GM12878 (cell line): ENCODE measurements around the gene SEPTIN7. TPM values are rescaled to one million over a fixed set of nuclear protein-coding genes. Genes with fewer than 3 reads are reported as not detected.

ENCODE experiments used
- ATAC-seq: fragments of 200-7000 bp; cut with Tn5 transposase; 3 replicates; pipeline ENCODE4 v1.9.1; 2020; ENCODE audit warnings: mild to moderate bottlenecking, moderate library complexity
- BruUV-seq: library from RNA; stranded (reverse); fragments of 400-500 nt; replicated peaks from 2 replicates; lab custom pipeline; 2021; lab: Mats Ljungman, UMichigan
- CTCF ChIA-PET: fragments of 300-600 bp; sonication (Branson Sonifier 250); formaldehyde crosslinking; extraction: SDS; loops from one replicate; lab custom pipeline; 2021; ENCODE audit warnings: inconsistent platforms; lab: Yijun Ruan, JAX
- POLR2A ChIA-PET: fragments of 350-600 bp; formaldehyde crosslinking; extraction: SDS; loops from one replicate; lab custom pipeline; 2021; ENCODE audit warnings: inconsistent platforms; lab: Charles Lee
- RAD21 ChIA-PET: fragments of 300-600 bp; sonication (Branson Sonifier 250); formaldehyde crosslinking; loops from one replicate; lab custom pipeline; 2023; ENCODE audit warnings: antibody characterized with exemption; ENCODE audit not compliant: unreplicated experiment; lab: Charles Lee
- SMC1A ChIA-PET: fragments of 300-600 bp; sonication (Branson Sonifier 250); formaldehyde crosslinking; loops from one replicate; lab custom pipeline; 2023; ENCODE audit not compliant: unreplicated experiment, uncharacterized antibody; lab: Charles Lee
- DNase-seq: peaks from one replicate; pipeline ENCODE4 v3.0.0-alpha.2; 2011; ENCODE audit warnings: low read depth, low spot score
- FAIRE-seq: peaks from 3 replicates; lab custom pipeline; 2011; peaks lifted over from hg19 to GRCh38; lab: Jason Lieb, UNC
- H2AFZ ChIP-seq: 2 replicates; pipeline ENCODE4 v1.6.0; 2011; ENCODE audit warnings: low read depth, low read length, control low read depth; ENCODE audit not compliant: control insufficient read depth
- H3K27ac ChIP-seq: 2 replicates; pipeline ENCODE4 v1.5.1; 2011; ENCODE audit warnings: control low read depth; ENCODE audit not compliant: control insufficient read depth, insufficient read depth
- H3K27me3 ChIP-seq, 2 experiments: replicated peaks in 1 of 2; 2 replicates each; pipeline versions ENCODE4 v1.6.0 to v1.6.1; 2011; ENCODE audit warnings: low read length in 1 of 2; ENCODE audit not compliant: control insufficient read depth in 2 of 2, insufficient read depth in 2 of 2
- H3K36me3 ChIP-seq, 2 experiments: 2 replicates each; pipeline ENCODE4 v1.5.1; 2011; ENCODE audit warnings: low read length in 1 of 2; ENCODE audit not compliant: control insufficient read depth in 2 of 2, insufficient read depth in 2 of 2
- H3K4me1 ChIP-seq: 2 replicates; pipeline ENCODE4 v1.6.1; 2011; ENCODE audit warnings: mild to moderate bottlenecking, low read length, moderate library complexity, mixed read lengths; ENCODE audit not compliant: control insufficient read depth, insufficient read depth
- H3K4me2 ChIP-seq: 2 replicates; pipeline ENCODE4 v1.6.0; 2011; ENCODE audit warnings: control low read depth; ENCODE audit not compliant: control insufficient read depth, insufficient read depth
- H3K4me3 ChIP-seq: fragments of 200-600 bp; sonication (generic); 2 replicates; pipeline ENCODE4 v1.5.1; 2016
- H3K79me2 ChIP-seq: 2 replicates; pipeline ENCODE4 v1.6.0; 2011; ENCODE audit warnings: low read length; ENCODE audit not compliant: control insufficient read depth, insufficient read depth
- H3K9ac ChIP-seq: 2 replicates; pipeline ENCODE4 v1.8.0; 2011; ENCODE audit warnings: low read length, control low read depth, mixed read lengths; ENCODE audit not compliant: control insufficient read depth, insufficient read depth
- H3K9me3 ChIP-seq: replicated peaks from 3 replicates; pipeline ENCODE4 v1.5.1; 2011; ENCODE audit warnings: mild to moderate bottlenecking, low read length; ENCODE audit not compliant: control insufficient read depth, insufficient read depth
- H4K20me1 ChIP-seq: 2 replicates; pipeline ENCODE4 v1.6.0; 2011; ENCODE audit not compliant: control insufficient read depth, insufficient read depth
- E2F4 ChIP-seq: IDR thresholded peaks from 2 replicates; pipeline ENCODE4 v1.6.1; 2012; ENCODE audit warnings: low read depth, low read length, improper control_type of control experiment
- ETV6 ChIP-seq, 2 experiments: fragments of 450-650 bp in 1 of 2; IDR thresholded peaks in 1 of 2; conservative IDR thresholded peaks in 1 of 2; 2 replicates each; pipeline ENCODE4 v1.6.1; 2014; ENCODE audit warnings: antibody characterized with exemption in 1 of 2, borderline replicate concordance in 1 of 2, low read depth in 1 of 2, mild to moderate bottlenecking in 1 of 2, moderate library complexity in 1 of 2
- RB1 ChIP-seq: fragments of 450-650 bp; formaldehyde crosslinking; IDR thresholded peaks from 2 replicates; pipeline ENCODE4 v1.6.1; 2017; ENCODE audit warnings: mild to moderate bottlenecking, borderline replicate concordance
- SREBF2 ChIP-seq: IDR thresholded peaks from 2 replicates; pipeline ENCODE4 v1.6.1; 2012; ENCODE audit warnings: mild to moderate bottlenecking, low read length
- SRF ChIP-seq, 2 experiments: IDR thresholded peaks; 2 replicates each; pipeline ENCODE4 v1.6.1; 2011; ENCODE audit warnings: low read depth in 2 of 2, low read length in 2 of 2, mild to moderate bottlenecking in 1 of 2, moderate library complexity in 1 of 2
- ZNF687 ChIP-seq: fragments of 450-650 bp; IDR thresholded peaks from 2 replicates; pipeline ENCODE4 v1.6.1; 2017; ENCODE audit warnings: mild to moderate bottlenecking, moderate library complexity
- WGBS: methylation state at CpG from one replicate; pipeline ENCODE4 v1.1.6; 2016; ENCODE audit warnings: low lambda C conversion rate; ENCODE audit not compliant: insufficient replicate concordance, insufficient coverage; ENCODE audit errors: missing lambda C conversion rate; 5-methylcytosine and 5-hydroxymethylcytosine counted together
- in situ Hi-C: fragments of 300-500 bp; cut with MboI; formaldehyde crosslinking; loops from 9 replicates; pipeline ENCODE4 v1.14.3; 2018; ENCODE audit warnings: mixed read lengths
- intact Hi-C: fragments of 100-400 bp; cut with micrococcal nuclease; formaldehyde crosslinking; loops from one replicate; pipeline ENCODE4 v1.14.2; 2022; ENCODE audit not compliant: unreplicated experiment
- polyA plus RNA-seq, 11 experiments: library from polyadenylated mRNA; depleted of rRNA in 4 of 11; unstranded in 6 of 11; stranded (reverse) in 5 of 11; fragments of >200 nt; fragmentation: Nextera tagmentation in 4 of 11; fragmentation: Illumina TruSeq in 1 of 11; extraction: Ambion mirVana in 4 of 11; extraction: Trizol in 1 of 11; gene quantifications; 1 replicate in 1 of 11; 2 replicates in 10 of 11; pipeline versions ENCODE4 v1.2.1 to v1.2.3, GENCODE V29; 2011 to 2016; ENCODE audit warnings: inconsistent platforms in 2 of 11, missing spikeins in 2 of 11, low read depth in 1 of 11
- total RNA-seq, 4 experiments: library from RNA; depleted of rRNA in 3 of 4; stranded (reverse); fragments of >200 nt in 3 of 4; fragmentation: Illumina TruSeq in 1 of 4; extraction: Trizol in 1 of 4; gene quantifications; 2 replicates each; pipeline versions ENCODE4 v1.2.1 to v1.2.3, GENCODE V29; 2013 to 2021
- TF ChIP-seq, protein P1 (sequence below): fragments of 450-650 bp; IDR thresholded peaks from 2 replicates; pipeline ENCODE4 v1.6.1; 2017; ENCODE audit warnings: borderline replicate concordance

Gene SEPTIN7
- total and polyA plus RNA-seq, 10 of the 15 experiments (the other 5 are each of a cell fraction or from before 2014, with no cell fraction given) = 176 to 787 (median 437) TPM

- BruUV-seq = no TSS peak
- ChIA-PET POLR2A (no interaction called here), CTCF (no interaction called here), SMC1A (no interaction called here), RAD21 (no interaction called here)
- Histone ChIP-seq H3K4me1 (no peaks in the 10 kb centered on the region), H3K27ac (no peak overlapping the region), H3K9me3 (no peaks in the 10 kb centered on the region), H3K9ac (no peak overlapping the region), H2AFZ (no peak overlapping the region), H4K20me1 (no peaks in the 10 kb centered on the region), H3K4me2 (no peak overlapping the region), H3K79me2 (no peaks in the 10 kb centered on the region), H3K27me3 (no peaks in the 10 kb centered on the region), H3K4me3 (no peak overlapping the region), H3K36me3 (no peaks in the 10 kb centered on the region)
- DNase-seq = no peak
- WGBS = 91% methylated on average over 3 of the region's 3 CpGs
- no peak for ATAC-seq
- FAIRE-seq = no peak
- intact Hi-C loops = no loop called here
- in situ Hi-C loops = no loop called here
- TF ChIP-seq SREBF2 (no peak), RB1 (no peak), SRF (IDR thresholded peaks at IDR 0.05; ENCODE audit: low read depth in 2 of 2, low read length in 2 of 2) (no peak), ZNF687 (no peak), ETV6 (conservative IDR thresholded peaks at IDR 0.05 in 1 of 2, IDR thresholded peaks at IDR 0.05 in 1 of 2; ENCODE audit: borderline replicate concordance in 1 of 2, low read depth in 1 of 2) (no peak), E2F4 (no peak)
- TF ChIP-seq, protein P1, sequence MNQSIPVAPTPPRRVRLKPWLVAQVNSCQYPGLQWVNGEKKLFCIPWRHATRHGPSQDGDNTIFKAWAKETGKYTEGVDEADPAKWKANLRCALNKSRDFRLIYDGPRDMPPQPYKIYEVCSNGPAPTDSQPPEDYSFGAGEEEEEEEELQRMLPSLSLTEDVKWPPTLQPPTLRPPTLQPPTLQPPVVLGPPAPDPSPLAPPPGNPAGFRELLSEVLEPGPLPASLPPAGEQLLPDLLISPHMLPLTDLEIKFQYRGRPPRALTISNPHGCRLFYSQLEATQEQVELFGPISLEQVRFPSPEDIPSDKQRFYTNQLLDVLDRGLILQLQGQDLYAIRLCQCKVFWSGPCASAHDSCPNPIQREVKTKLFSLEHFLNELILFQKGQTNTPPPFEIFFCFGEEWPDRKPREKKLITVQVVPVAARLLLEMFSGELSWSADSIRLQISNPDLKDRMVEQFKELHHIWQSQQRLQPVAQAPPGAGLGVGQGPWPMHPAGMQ = no peak
Observed at GRCh38 chr7:35773994-35774393, 26.9 kb upstream of the SEPTIN7 start.
